HG02870 (cell line): ENCODE results near the gene SPINK14.

ENCODE experiments used
- ATAC-seq: cut with Tn5 transposase; IDR thresholded peaks from one replicate; pipeline ENCODE4 v1.9.1; 2021; ENCODE audit warnings: mild to moderate bottlenecking, moderate library complexity; ENCODE audit not compliant: unreplicated experiment

Gene SPINK14

GRCh38 chr5:148168246-148168645 is at the start of gene SPINK14:
Gene SPINK14, plus strand, starts transcription at chr5:148168546. Its CDS starts 1,187 bp downstream, at chr5:148169733.
- no peak for ATAC-seq

GRCh38 chr5:148120317-148120716 is 48.0 kb upstream of the SPINK14 start:
- no peak for ATAC-seq

DNA sequence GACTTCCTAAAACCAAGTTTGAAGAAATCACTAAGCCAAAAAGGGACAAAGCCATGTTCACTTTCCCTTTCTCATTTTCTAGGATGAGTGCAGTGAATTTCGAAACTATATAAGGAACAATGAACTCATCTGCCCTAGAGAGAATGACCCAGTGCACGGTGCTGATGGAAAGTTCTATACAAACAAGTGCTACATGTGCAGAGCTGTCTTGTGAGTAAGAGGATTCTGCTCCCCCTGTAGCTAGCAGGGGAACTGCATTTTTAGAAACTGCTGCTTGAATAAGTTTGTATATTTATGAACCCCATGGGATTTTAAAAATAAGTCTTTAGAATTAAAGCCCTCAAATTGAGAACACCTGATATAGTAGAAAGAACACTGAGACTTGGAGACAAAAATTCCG is 42.7 kb upstream of the SPINK14 start:
- no peak for ATAC-seq

DNA sequence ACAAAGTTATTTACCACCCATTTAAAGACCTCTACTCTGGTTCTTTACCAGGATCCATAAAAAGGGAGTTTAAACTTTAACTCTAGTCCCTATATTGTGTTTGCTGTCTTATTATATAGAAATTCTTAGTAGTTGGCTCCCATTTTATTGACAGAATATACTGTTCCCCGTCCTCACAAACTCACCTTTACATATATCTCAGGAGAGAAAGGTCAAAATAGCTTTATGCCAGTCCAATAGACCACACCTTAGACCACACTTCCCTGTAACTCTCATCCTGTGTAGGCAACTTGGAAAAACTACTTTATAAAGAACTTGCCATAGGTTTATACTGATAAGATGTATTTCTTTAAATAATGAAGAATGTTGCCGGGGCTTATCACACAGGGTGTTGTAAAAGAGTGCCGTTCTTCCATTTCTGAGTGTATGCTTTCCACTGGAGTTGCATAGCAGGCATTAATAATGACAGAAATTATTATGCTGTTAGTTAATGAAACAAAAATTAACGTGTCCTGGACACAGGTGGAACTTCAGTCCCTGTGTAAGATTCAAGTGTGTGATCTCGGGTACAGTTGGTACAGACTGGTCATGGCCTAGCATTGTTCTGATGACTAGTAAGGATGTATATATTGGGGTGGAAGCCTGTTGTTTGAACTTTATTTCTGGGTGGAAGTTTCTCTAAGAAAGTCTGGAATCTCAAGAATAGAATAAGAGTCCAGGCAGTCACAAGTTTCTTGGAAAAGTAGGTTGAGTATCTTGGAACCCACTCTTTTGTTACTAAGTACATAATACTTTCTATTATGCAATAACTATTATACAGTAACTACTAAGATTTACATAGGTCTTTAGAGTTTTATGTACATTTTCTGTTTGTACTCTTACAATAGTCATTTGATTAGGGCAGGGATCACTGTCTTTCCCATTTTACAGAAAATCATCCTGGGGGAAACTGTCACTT is 33.0 kb upstream of the SPINK14 start:
- no peak for ATAC-seq

- no peak for ATAC-seq
These were observed 27.5 kb upstream of the SPINK14 start for GRCh38 chr5:148140846-148141245.

- no peak for ATAC-seq
These were observed 26.7 kb upstream of the SPINK14 start for GRCh38 chr5:148141645-148142044.

DNA sequence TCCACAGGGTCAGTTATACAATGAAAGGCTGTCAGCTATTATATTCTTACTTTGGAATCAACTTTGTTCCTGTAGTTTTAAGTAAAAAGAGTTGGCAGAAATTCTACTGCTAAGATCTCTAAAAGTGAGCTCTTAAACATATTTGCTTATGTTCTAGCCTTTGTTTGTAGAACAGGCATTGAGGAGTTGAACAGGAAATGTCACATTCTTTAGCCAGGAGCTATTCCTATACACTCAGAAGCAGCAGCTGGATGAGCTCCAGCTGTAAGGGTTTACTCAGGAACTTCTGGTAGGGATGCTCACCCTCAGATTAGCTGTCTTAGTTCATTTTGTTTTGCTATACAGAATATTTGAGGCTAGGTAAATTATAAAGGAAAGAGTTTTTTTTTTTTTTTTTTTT is 22.4 kb upstream of the SPINK14 start:
- ATAC-seq = no peak

GRCh38 chr5:148146487-148146886 is 21.9 kb upstream of the SPINK14 start:
- no peak for ATAC-seq

DNA sequence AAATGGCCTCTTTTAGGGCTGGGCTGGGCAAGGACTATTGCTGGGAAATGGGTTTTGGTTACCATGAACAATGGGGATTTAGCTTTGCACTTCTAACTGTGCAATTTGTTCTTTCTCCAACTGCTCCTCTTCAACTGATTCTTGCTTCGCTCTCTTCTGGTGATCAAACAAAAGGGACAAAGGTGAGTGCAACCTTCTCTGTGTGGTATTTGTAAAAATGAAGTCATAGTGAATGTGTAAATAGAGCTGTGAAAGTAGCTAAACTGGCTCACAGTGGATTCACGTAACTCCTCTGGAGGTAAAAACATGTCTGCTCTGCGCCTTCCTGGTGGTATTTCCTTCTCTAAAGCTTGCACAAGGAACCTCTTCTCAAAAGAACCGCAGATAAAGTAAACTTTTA is 20.9 kb upstream of the SPINK14 start:
- no peak for ATAC-seq

GRCh38 chr5:148151872-148152271 is 16.5 kb upstream of the SPINK14 start:
- ATAC-seq = no peak

DNA sequence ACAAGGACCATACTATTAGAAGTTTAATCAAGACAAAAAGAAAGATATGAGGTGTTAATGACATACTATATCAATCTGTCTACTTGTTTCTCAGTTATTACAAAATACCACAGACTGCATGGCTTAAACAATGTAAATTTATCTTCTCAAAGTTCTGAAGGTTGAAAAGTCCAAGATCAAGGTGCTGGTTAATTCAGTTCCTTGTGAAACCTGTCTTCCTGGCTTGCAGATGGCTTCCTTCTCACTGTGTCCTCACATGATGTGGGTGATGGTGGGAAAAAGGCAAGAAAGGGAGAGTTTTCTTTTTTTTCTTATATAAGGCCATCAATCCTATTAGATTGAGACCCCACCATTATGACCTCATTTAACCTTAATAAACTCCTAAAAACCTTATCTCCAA is 15.6 kb upstream of the SPINK14 start:
- no peak for ATAC-seq

GRCh38 chr5:148156609-148157008 is 11.7 kb upstream of the SPINK14 start:
- no peak for ATAC-seq

DNA sequence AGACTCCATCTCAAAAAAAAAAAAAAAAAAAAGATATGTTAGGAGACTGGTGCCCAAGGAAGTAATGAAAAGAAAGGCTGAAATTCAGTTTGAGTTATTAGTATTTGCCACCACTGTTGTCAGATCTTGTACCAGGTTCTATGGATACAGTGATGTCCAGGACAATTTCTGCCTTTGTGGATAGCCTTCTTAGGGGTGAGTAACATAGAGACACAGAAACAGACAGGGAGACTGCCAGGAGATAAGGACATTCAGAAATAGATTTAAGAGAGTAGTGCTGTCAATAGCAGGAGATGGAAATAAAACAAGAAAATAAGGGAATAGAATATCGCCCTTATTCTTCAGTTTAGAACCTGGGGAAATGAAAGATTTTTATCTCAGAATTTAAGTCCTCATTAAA is 6.3 kb upstream of the SPINK14 start:
- ATAC-seq = no peak

DNA sequence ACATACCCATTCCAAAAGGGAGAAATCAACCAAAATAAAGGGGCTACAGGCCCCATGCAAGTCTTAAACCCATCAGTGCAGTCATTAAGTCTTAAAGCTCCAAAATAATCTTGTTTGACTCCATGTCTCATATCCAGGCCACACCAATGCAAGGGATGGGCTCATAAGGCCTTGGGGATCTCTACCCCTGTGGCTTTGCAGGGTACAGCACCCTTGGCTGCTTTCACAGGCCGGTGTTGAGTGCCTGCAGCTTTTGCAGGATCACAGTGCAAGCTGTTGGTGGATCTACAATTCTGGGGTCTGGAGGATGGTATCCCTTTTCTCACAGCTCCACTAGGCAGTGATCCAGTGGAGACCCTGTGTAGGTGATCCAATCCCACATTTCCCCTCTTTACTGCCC is 5.0 kb upstream of the SPINK14 start:
- ATAC-seq = no peak

- ATAC-seq = no peak
These were observed 1.6 kb upstream of the SPINK14 start for GRCh38 chr5:148166550-148167283.

DNA sequence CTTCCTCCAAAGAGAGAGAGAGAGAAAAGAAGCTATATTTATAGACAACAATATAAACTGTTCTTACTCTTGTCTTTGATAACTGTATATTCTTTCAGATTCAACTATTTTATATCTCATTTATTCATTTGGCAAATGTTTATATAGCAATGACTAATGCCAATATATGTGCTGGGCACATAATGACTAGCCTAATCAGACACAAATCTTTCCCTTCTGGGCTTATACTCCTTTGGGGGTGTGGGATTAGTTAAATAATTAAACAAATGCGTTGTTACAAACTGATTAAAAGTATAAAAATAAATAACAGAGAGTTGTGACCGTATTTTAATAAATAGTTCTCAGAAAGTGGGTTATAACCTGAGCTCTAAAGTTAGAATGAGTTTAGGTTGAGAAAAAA is 4.0 kb downstream of the SPINK14 start:
- no peak for ATAC-seq

DNA sequence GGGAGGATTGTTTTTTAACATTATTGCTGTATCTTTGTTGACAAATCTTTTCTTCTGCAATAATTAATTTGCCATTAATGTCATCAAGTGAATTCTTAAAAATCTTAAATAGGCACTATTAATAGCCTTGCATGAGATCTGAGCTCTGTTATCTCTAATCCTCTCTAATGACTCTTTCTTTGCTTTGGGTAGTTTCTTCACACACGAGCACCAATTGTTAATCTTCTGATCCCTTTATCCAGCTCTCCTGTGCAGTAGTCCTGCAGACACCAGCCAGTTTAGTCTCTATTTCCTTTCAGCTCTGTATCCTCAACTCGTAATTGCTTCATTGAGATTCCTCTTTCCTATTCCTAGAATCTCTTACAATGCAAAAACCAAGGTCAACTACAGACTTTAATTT is 8.1 kb downstream of the SPINK14 start:
- no peak for ATAC-seq

GRCh38 chr5:148177207-148177606 is 8.9 kb downstream of the SPINK14 start:
- no peak for ATAC-seq

- ATAC-seq = no peak
These were observed 11.0 kb downstream of the SPINK14 start for GRCh38 chr5:148179234-148179824.

- ATAC-seq = peak; percentile 83
These were observed 18.1 kb downstream of the SPINK14 start for GRCh38 chr5:148186248-148187003.

GRCh38 chr5:148191010-148191409 is 22.7 kb downstream of the SPINK14 start:
- no peak for ATAC-seq
